Prostate gland (tissue), 2 donors: ENCODE data around the gene SERPINA1. TPM values are rescaled to one million over a fixed set of nuclear protein-coding genes. Genes with fewer than 3 reads are reported as not detected.

Experiments used
- DNase-seq: peaks from one replicate; pipeline ENCODE4 v3.0.0-alpha.2; 2019; ENCODE audit warnings: low spot score
- H3K27ac ChIP-seq, 2 donors: fragments of 200-600 bp; sonication (generic); 2 replicates each; pipeline ENCODE4 v1.5.1; 2017 to 2019
- H3K27me3 ChIP-seq: fragments of 200-600 bp; sonication (generic); replicated peaks from 2 replicates; pipeline ENCODE4 v1.5.1; 2019; ENCODE audit not compliant: insufficient read depth
- H3K36me3 ChIP-seq, 2 donors: fragments of 200-600 bp; sonication (generic); 1 replicate in 1 of 2; 2 replicates in 1 of 2; pipeline versions ENCODE4 v1.5.1 to v1.8.1; 2017 to 2019
- H3K4me1 ChIP-seq: fragments of 200-600 bp; sonication (generic); replicated peaks from 2 replicates; pipeline ENCODE4 v1.5.1; 2019
- H3K4me3 ChIP-seq, 2 donors: fragments of 200-600 bp; sonication (generic); 2 replicates each; pipeline ENCODE4 v1.5.1; 2017 to 2019
- H3K9me3 ChIP-seq: fragments of 200-600 bp; sonication (generic); 2 replicates; pipeline ENCODE4 v1.5.1; 2017
- CTCF ChIP-seq, 4 experiments: fragments of 200-600 bp in 2 of 4; fragments of 450-650 bp in 2 of 4; sonication (generic) in 2 of 4; IDR thresholded peaks; 1 replicate in 3 of 4; 2 replicates in 1 of 4; pipeline ENCODE4 v1.5.1; 2016 to 2019; ENCODE audit warnings: antibody characterized with exemption in 4 of 4, mild to moderate bottlenecking in 2 of 4, moderate library complexity in 2 of 4
- POLR2A ChIP-seq: fragments of 450-650 bp; IDR thresholded peaks from one replicate; pipeline ENCODE4 v1.6.1; 2016; ENCODE audit warnings: antibody characterized with exemption, mild to moderate bottlenecking
- POLR2AphosphoS5 ChIP-seq: sonication (generic); formaldehyde crosslinking; IDR thresholded peaks from one replicate; pipeline ENCODE4 v1.6.1; 2017; ENCODE audit warnings: antibody characterized with exemption
- WGBS: methylation state at CpG from one replicate; pipeline ENCODE4 v1.1.5; 2018; 5-methylcytosine and 5-hydroxymethylcytosine counted together
- intact Hi-C: fragments of 100-400 bp; cut with DNase I; formaldehyde crosslinking; loops from one replicate; pipeline ENCODE4 v1.14.2; 2022
- total RNA-seq, 2 donors: library from RNA; depleted of rRNA; stranded (reverse); fragments of >200 nt; gene quantifications; one replicate each; pipeline ENCODE4 v1.1.0, GENCODE V29; 2016

Gene SERPINA1
- total RNA-seq, 2 donors from 2014 or later = 4.9 to 9.8 TPM

DNA sequence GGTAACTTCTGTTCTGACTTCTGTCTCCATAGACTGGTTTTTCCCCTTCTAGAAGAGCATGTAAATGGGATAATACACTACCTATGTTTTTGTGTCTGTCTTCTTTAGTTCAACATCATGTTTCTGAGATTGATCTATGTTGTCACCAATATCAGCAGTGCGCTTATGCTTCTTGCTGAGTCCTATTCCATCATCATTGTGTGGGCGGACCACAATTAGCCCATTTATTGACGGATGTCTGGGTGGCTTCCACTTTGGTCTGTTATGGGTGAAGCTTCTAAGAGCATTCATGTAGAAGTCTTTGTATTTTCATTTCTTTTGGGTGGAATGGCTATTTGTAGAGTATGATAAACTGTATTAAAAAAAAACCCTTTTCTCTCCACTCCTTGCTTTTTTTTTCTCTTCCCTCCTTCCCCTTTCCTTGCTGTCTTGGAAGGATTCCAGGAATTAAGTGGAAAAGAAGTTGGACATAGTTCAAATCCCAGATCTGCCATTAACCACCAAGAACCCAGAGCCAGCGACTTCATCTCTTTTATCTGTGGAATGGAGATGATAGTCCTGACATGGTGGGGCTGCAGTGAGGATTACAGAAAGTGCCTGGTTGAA lies 7.0 kb upstream of the SERPINA1 start:
- intact Hi-C loops = no loop called here
- no peaks in the 10 kb centered on the region for H3K27me3 ChIP-seq
- no peak overlapping the region for H3K27ac ChIP-seq
- H3K36me3 ChIP-seq = no peaks in the 10 kb centered on the region
- WGBS = 78% methylated on average over 4 of the region's 4 CpGs
- no peak for DNase-seq
- TF ChIP-seq POLR2AphosphoS5 = no peak
- TF ChIP-seq CTCF (IDR thresholded peaks at IDR 0.05) = no peak
- TF ChIP-seq POLR2A = no peak
- H3K4me3 ChIP-seq = no peak overlapping the region
- H3K4me1 ChIP-seq = peaks cover 5% of the 10 kb centered on the region
- no peaks in the 10 kb centered on the region for H3K9me3 ChIP-seq

DNA sequence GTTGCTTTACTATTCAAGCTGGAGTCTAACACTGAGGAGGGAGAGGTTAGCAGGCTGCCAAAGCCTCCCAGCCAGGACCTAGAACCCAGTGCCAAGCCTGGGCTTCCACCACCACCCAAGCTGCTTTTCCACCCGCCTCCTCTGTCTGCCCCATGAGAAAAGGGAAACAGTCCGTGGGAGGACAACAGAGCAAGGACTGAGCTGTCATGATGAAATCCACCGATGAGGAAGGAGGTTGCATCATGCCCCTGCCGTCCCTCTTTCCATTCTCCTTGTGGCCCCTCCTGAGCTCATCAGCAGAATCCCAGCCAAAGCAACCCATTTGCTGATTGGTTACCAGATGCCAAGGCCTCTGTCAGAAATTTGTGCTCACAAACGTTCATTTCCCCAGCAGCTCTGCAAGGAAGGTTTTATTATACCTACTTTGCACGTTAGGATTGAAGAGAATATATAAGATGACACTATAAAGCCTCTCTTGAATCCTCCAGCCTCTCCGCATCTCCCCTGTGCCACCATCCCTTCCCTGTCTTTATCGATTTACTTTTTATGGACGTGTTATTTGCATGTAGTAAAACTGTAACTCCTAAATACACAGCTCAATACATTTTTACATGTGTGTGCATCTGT lies 6.3 kb upstream of the SERPINA1 start:
- 56% methylated on average over 9 of the region's 9 CpGs for WGBS
- Histone ChIP-seq H3K9me3 (no peaks in the 10 kb centered on the region), H3K27ac (no peak overlapping the region), H3K27me3 (no peaks in the 10 kb centered on the region), H3K4me3 (no peak overlapping the region), H3K36me3 (no peaks in the 10 kb centered on the region), H3K4me1 (peaks cover 5% of the 10 kb centered on the region)
- TF ChIP-seq POLR2A (no peak), CTCF (IDR thresholded peaks at IDR 0.05) (no peak), POLR2AphosphoS5 (no peak)
- DNase-seq = no peak
- intact Hi-C loops = no loop called here

DNA sequence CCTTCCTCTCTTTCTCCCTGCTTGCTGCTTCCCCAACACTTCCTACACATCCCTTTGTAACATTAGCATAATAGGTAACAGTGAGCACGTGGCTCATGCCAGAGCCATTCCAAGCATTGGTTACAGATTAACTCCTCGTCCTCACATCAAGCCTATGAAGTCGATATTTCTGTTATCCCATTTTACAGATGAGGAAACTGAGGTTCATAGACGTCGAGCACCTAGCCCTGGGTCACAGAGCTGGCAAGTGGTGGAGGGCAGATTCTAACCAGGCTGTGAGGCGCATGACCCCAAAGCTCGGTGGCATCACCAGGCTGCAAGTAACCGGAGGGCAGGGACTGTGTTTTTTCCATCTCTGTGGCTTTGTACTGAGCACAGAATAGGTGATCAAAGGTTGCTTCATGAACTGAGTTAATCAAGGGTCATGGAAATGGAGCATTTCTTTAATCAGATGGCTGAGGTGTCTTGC lies 5.7 kb upstream of the SERPINA1 start:
- Histone ChIP-seq H3K36me3 (no peaks in the 10 kb centered on the region), H3K27ac (no peak overlapping the region), H3K4me1 (peaks cover 5% of the 10 kb centered on the region), H3K4me3 (no peak overlapping the region), H3K9me3 (no peaks in the 10 kb centered on the region), H3K27me3 (no peaks in the 10 kb centered on the region)
- intact Hi-C loops = no loop called here
- 83% methylated on average over 8 of the region's 8 CpGs for WGBS
- TF ChIP-seq CTCF (IDR thresholded peaks at IDR 0.05) (no peak), POLR2AphosphoS5 (no peak), POLR2A (no peak)
- no peak for DNase-seq

DNA sequence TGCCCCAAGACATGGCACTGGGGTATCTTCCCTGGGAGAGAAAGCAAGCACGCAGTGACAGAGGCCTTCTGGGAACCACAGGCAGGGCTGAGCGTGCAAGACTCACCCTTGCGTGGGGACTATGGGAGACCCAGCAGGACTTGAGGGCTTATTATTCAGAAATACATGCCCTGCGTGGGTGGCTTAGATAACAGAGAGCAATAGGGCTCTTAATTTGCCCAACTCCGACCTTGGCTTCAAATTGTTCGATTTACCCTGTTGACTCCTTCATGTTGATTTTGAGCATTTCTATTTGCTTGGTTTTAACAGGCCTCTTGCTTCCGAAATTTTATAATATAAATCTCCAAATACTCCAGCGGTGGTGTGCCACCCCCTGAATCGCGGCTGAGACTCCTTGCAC lies 5.1 kb upstream of the SERPINA1 start:
- H3K27me3 ChIP-seq = no peaks in the 10 kb centered on the region
- DNase-seq = no peak
- no peaks in the 10 kb centered on the region for H3K9me3 ChIP-seq
- H3K4me1 ChIP-seq = peaks cover 5% of the 10 kb centered on the region
- H3K27ac ChIP-seq = no peak overlapping the region
- no peaks in the 10 kb centered on the region for H3K36me3 ChIP-seq
- TF ChIP-seq POLR2A = no peak
- 93% methylated on average over 10 of the region's 10 CpGs for WGBS
- H3K4me3 ChIP-seq = no peak overlapping the region
- intact Hi-C loops = no loop called here

DNA sequence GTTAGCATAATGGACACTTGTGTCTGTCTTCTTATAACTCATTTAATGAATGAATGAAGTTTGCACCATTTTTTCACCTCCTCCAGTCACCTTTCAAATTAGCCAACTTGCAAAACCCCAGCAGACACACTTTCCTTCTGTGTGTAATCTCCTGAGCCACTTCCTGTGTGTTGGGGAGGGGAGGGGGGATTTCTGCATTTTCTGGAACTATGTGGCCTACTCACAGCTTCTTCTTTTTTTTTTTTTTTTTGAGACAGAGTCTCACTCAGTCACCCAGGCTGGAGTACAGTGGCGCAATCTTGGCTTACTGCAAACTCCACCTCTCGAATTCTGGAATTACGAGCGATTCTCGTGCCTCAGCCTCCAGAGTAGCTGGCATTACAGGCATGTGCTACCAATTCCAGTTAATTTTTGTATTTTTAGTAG lies 4.1 kb upstream of the SERPINA1 start:
- TF ChIP-seq POLR2AphosphoS5 = no peak
- TF ChIP-seq CTCF (IDR thresholded peaks at IDR 0.05) = no peak
- no peak for TF ChIP-seq POLR2A
- H3K4me1 ChIP-seq = peaks cover 5% of the 10 kb centered on the region

More for the DNA sequence above, 4.1 kb upstream of the SERPINA1 start:
- H3K36me3 ChIP-seq = no peaks in the 10 kb centered on the region
- 88% methylated on average over 5 of the region's 5 CpGs for WGBS
- no peaks in the 10 kb centered on the region for H3K27me3 ChIP-seq
- no peak for DNase-seq
- intact Hi-C loops = no loop called here
- no peak overlapping the region for H3K27ac ChIP-seq
- no peaks in the 10 kb centered on the region for H3K9me3 ChIP-seq
- no peak overlapping the region for H3K4me3 ChIP-seq
